Anterior cingulate cortex (tissue), 58 donors: ENCODE results near the gene CEP170.

ENCODE experiments used
- DNase-seq, 58 donors: peaks; one replicate each; lab custom pipeline; 2025; lab: John Stamatoyannopoulos, UW

CEP170 gene

DNA sequence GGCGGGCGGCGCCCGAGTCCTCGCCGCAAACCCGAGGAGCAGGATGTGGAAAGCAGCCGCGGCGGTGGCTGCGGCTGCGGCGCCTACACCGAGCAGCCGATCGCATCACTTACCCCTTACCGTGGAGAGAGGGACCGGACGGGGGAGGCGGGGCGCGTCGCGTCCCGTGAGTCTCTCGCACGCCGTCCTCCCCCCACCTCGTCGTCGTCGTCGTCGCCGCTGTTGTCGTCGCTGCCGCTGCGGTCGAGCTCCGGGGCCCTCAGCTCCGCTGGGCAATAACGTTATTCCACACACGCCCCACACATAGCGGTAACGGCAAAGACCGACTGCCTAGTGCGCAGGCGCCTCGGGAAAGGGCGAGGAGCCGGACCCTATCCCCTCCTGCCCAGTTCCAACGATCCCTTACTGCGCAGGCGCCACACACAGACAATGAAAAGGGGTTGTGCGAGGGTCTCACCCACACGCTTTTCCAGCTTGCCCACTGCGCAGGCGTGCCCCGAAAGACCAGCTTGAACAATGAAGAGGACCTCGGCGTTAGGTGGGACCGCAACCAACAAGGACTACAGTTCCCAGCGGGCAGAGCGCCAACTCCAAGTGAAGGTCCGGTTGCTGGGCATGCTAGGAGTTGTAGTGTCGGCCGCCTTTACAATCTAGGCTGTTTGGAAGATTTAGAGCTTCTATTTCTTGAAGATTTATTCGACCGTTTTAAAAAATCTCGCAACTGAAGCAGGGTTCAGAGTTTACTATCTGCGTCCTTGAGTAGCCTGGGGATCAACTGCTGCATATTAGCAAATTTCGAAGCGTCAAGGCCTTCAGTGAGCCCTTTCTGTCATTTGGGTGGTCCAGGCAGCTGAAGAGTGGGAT is at the start of gene CEP170:
CEP170 (minus strand) TSS at position 355 of the 864 bp plus-strand sequence. CDS start 30,001 bp downstream, outside the sequence.
- peak; percentile 63 to 100 (median 94) for DNase-seq

GRCh38 chr1:243301059-243301458 is 46.0 kb upstream of the CEP170 start:
- no peak for DNase-seq

DNA sequence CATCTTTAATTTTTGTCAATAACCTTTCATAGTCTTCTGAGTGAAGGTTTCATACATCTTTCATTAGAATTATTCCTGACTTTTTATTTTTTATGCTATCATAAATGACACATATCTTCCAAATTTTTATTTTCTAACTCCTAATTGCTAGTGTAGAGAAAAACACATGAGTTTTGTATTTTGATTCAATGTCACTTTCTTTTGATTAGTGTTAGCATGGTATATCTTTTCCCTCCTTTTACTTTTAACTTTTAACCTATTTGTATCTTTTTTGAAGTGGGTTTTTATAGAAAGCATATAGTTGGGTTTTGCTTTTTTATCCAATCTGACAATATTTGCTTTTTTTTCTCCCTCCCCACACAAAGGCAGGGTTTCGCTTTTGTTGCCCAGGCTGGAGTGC is 44.0 kb upstream of the CEP170 start:
- no peak for DNase-seq

DNA sequence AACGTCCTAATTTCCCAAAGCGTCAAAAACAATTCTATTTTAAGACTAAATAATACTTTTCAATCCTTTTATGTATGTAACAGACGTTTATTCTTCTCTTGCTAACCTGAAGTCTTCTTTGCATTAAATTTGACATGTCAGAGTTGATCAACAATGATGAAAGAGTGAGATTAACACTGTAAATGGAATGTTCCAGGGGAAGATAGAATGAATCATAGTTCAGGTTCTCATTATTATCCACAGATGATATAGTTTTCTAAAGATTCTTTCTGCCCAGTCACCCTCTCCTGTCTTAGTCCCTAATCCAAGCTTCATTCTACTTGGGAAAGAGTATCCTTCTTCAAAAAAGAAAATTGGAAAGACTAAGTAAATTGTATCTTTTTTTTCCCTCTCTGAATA is 39.6 kb upstream of the CEP170 start:
- DNase-seq: no peak

- DNase-seq: no peak
Observed at GRCh38 chr1:243293941-243294722, 39.1 kb upstream of the CEP170 start.

DNA sequence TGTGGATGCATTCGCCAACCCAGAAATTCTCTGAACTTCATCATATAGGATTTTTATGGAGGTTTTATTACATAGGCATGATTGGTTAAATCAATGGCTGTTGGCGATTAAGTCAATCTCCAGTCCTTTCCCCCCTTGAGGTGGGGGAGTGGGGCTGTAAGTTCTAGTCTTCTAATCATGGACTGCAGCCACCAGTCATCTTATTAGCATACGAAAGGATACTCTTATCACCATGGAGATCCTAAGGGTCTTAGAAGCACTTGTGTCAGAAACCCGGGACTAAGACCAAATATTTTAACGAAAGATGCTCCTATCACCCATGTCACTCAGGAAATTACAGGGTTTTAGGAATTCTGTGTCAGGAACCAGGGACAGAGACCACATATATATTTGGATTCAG is 37.0 kb upstream of the CEP170 start:
- DNase-seq: no peak

DNA sequence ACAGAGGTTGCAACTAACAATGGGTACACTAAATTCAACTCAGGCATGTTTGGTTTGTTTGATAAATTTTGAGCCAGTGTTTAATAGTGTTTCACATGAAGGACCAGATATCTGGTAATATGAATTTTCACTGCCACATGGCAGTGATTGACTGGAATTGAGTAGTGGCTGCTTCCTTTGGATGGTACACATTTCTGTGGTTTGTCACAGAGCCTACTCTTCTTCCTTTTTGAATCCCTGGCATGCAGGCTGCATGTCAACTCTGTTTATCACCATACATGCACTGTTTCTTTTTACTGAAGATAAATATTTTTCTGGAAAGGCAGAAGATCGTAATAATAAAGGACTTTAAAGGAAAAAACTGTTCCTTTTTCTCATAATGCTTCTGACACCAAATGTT is 36.2 kb upstream of the CEP170 start:
- DNase-seq: no peak

DNA sequence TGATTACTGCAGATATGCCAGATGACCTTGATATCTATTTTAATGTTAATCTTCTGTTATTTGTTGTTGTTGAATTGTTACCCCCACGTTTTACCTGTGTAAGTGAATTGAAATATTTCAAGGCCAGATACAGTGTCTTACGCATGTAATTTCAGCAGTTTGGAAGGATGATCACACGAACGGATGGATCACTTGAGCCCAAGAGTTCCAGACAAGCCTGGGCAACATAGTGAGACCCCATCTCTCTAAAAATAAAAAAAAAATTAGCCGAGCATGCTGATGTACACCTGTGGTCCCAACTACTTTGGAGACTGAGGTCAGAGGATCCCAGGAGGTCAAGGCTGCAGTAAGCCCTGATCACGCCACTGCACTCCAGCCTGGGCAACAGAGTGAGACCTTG is 33.0 kb upstream of the CEP170 start:
- DNase-seq: no peak

- no peak for DNase-seq
Observed at GRCh38 chr1:243287652-243288051, 32.6 kb upstream of the CEP170 start.

DNA sequence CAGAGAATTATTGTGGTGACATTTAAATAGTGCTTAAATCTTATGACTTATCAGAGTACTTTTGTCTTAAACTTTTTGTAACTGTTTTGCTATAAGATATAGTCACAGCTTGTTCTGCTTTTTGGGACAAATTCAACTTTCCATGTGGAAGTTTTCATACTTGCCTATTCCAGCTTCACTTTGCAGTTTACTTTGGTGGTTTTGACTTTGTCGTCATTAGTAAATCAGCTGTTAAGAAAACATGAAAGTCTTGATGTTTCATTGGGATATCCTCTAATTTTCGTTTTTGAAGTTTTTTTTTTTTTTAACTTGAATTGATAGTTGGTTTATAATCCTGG is 32.0 kb upstream of the CEP170 start:
- no peak for DNase-seq

DNA sequence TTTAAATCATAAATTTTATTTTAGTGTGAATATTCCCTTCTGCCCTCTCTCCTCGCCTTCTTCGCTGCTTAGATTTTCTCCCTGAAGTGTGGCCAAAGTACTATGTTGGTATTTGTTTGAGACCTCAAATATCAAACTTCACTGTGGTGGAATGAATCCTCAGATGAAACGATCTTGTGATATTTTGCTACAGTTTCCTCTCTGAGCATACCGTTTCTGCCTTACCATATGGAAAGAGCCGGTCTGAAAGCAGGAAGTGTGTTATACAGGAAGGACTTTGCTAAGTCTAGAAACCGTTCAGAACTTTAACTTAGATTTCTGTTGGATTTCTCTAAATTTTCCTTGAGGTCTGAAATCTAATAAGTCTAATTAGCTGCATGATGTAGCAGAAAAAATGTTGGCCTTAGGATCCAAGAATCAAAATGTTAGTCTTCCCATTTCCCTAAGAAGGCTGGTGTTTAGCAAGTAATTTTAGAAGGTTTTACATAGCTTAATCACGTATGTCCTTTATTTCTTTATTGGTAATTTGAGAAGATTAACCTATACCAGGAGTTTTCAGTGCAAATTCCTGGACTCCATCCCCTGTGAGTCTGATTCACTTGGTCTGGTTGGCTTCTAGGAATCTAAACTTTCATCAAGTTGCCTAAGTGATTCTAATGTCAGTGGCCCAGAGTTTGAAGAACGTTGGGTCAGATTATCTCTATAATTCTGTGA is 31.5 kb upstream of the CEP170 start:
- no peak for DNase-seq

GRCh38 chr1:243281672-243282071 is 26.6 kb upstream of the CEP170 start:
- DNase-seq: no peak

DNA sequence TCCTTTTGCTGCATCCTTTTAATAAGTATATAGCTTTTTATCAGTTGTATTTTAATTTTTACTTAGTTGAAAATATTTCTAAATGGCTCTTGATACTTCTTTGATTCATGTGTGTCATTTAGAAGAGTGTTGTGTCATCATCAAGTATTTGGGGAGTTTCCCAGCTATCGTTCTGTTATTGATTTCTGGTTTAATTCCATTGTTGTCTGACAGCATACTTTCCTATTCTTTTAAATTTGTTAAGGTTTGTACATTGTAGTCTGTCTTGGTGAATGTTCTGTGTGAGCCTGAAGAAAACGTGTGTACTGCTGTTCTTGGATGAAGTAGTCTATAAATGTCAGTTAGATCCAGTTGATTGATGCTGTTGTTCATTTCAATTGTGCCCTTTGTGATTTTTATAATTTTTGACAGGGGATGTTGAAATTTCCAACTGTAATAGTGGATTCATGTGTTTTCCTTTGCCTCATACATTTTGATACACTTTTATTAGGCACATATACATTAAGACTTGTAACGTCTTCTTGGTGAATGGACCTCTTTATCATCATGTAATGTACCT is 25.6 kb upstream of the CEP170 start:
- DNase-seq: no peak

DNA sequence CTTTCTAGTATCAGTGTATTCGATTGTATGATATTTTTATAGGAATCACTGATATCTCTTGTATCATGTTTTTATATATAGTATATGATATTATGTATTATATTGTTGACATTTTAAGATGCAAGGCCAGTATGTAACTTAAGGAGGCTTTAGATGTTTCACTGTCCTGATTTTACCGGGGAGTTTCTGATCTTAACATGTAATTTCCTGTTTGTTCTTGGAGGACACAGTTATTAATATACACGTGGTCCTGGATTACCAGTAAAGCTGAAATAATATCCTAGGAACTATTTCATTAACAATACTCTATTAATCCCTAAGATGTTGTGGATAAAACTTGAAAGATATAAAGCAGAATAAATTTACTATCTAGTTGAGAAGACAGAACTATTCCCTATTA is 20.2 kb upstream of the CEP170 start:
- DNase-seq: no peak

DNA sequence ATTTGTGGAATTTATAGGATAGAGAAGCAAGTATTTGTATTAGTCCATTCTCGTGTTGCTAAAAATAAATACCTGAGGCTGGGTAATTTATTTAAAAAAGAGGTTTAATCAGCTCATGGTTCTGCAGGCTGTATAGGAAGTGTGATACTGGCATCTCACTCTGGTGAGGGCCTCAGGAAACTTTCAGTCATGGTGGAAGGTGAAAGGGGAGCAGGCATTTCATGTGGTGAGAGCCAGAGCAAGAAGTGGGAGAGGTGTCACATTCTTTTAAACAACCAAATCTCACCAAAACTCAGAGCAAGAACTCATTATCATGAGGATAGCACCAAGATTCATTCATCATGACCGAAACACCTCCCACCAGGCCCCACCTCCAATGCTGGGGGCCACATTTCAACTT is 18.9 kb upstream of the CEP170 start:
- DNase-seq: no peak

GRCh38 chr1:243273506-243273905 is 18.4 kb upstream of the CEP170 start:
- no peak for DNase-seq

GRCh38 chr1:243272401-243272800 is 17.3 kb upstream of the CEP170 start:
- no peak for DNase-seq

DNA sequence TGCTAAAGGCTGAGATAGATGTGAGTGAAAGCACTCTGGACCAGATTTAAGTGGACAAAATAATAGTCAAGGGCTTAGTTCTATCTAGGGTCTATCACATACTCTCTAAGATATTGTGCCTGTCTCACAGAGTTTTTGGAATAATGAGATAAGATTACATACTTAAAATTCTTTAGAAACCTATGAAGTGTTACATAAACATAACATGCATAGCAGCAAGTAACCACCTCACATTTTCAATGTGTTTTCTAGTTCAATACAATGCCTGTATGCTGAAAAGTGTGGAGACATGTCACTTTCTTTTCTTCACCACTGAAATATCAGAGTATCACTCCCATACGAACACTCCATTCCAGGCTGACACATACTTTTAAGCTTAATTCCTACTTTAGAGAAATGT is 16.9 kb upstream of the CEP170 start:
- DNase-seq: no peak

GRCh38 chr1:243270097-243270864 is 15.2 kb upstream of the CEP170 start:
- no peak for DNase-seq

GRCh38 chr1:243269461-243269801 is 14.3 kb upstream of the CEP170 start:
- DNase-seq: no peak
